H4 (cell line): ENCODE measurements around the gene TRIM67. TPM values are rescaled to one million over a fixed set of nuclear protein-coding genes. Genes with fewer than 3 reads are reported as not detected.
"Not testable (repeated sequence)": the region's sequence is repeated elsewhere in the genome, so short reads cannot be mapped to it uniquely, and the experiment has no call there.

Experiments used
- DNase-seq: peaks from one replicate; pipeline ENCODE4 v3.0.0-alpha.2; 2015; ENCODE audit warnings: low spot score
- total RNA-seq: library from RNA; depleted of rRNA; stranded (reverse); fragments of >200 nt; shearing (Covaris generic); gene quantifications from 2 replicates; pipeline ENCODE4 v1.2.3, GENCODE V29; 2014; rRNA removed

The TRIM67 gene
- not detected in 2 replicates for total RNA-seq

- no peak for DNase-seq
Measured at GRCh38 chr1:231161667-231162296, at the start of gene TRIM67. TRIM67 (plus strand) TSS chr1:231162058; CDS start chr1:231162970, 912 bp downstream.

GRCh38 chr1:231116738-231117137 is 45.1 kb upstream of the TRIM67 start:
- DNase-seq: no peak

- DNase-seq: no peak
Measured at GRCh38 chr1:231118704-231119453, 43.0 kb upstream of the TRIM67 start.

GRCh38 chr1:231121533-231121932 is 40.3 kb upstream of the TRIM67 start:
- no peak for DNase-seq

GRCh38 chr1:231122143-231122542 is 39.7 kb upstream of the TRIM67 start:
- DNase-seq: no peak

GRCh38 chr1:231124746-231125145 is 37.1 kb upstream of the TRIM67 start:
- no peak for DNase-seq

GRCh38 chr1:231125972-231126580 is 35.8 kb upstream of the TRIM67 start:
- no peak for DNase-seq

- not testable (repeated sequence) for DNase-seq
Measured at GRCh38 chr1:231127106-231127505, 34.8 kb upstream of the TRIM67 start.

GRCh38 chr1:231128471-231128870 is 33.4 kb upstream of the TRIM67 start:
- not testable (repeated sequence) for DNase-seq

- DNase-seq: no peak
Measured at GRCh38 chr1:231130544-231130943, 31.3 kb upstream of the TRIM67 start.

- DNase-seq: not testable (repeated sequence)
Measured at GRCh38 chr1:231132591-231132990, 29.3 kb upstream of the TRIM67 start.

- DNase-seq: peak; percentile 25
Measured at GRCh38 chr1:231134624-231135023, 27.2 kb upstream of the TRIM67 start.

GRCh38 chr1:231138236-231138635 is 23.6 kb upstream of the TRIM67 start:
- no peak for DNase-seq

- peak; percentile 54 for DNase-seq
Measured at GRCh38 chr1:231139125-231139649, 22.7 kb upstream of the TRIM67 start.

GRCh38 chr1:231139659-231140654 is 21.9 kb upstream of the TRIM67 start:
- peak; percentile 92 for DNase-seq

GRCh38 chr1:231144416-231145193 is 17.3 kb upstream of the TRIM67 start:
- no peak for DNase-seq

- no peak for DNase-seq
Measured at GRCh38 chr1:231147896-231148295, 14.0 kb upstream of the TRIM67 start.

- DNase-seq: no peak
Measured at GRCh38 chr1:231151811-231152210, 10.0 kb upstream of the TRIM67 start.

GRCh38 chr1:231153726-231154125 is 8.1 kb upstream of the TRIM67 start:
- DNase-seq: no peak

GRCh38 chr1:231155808-231156207 is 6.0 kb upstream of the TRIM67 start:
- no peak for DNase-seq

- DNase-seq: no peak
Measured at GRCh38 chr1:231157311-231157710, 4.5 kb upstream of the TRIM67 start.
